MCF 10A (cell line): ENCODE results near the gene ARHGEF4. TPM values are rescaled to one million over a fixed set of nuclear protein-coding genes. Genes with fewer than 3 reads are reported as not detected.
"Not testable (repeated sequence)": the region's sequence is repeated elsewhere in the genome, so short reads cannot be mapped to it uniquely, and the experiment has no call there.

Experiments used
- BruUV-seq: library from RNA; stranded (reverse); fragments of 400-500 nt; replicated peaks from 2 replicates; lab custom pipeline; 2021; lab: Mats Ljungman, UMichigan
- CTCF ChIA-PET: fragments of 300-600 bp; sonication (Branson Sonifier 250); formaldehyde crosslinking; extraction: SDS; loops from one replicate; lab custom pipeline; 2021; ENCODE audit warnings: antibody characterized with exemption, inconsistent platforms; lab: Yijun Ruan, JAX
- POLR2A ChIA-PET: fragments of 300-600, 350-650 bp; sonication (Branson Sonifier 250); formaldehyde crosslinking; extraction: SDS; loops from one replicate; lab custom pipeline; 2020; ENCODE audit warnings: antibody characterized with exemption, inconsistent platforms; lab: Yijun Ruan, JAX
- DNase-seq: peaks from one replicate; pipeline ENCODE4 v3.0.0-alpha.2; 2018; ENCODE audit not compliant: unreplicated experiment
- H3K27ac Mint-ChIP-seq: one replicate; pipeline ENCODE4 v1.8.0; 2022; ENCODE audit warnings: mild to moderate bottlenecking, low read depth, mixed read lengths; ENCODE audit not compliant: unreplicated experiment
- H3K27me3 Mint-ChIP-seq: one replicate; pipeline ENCODE4 v1.8.0; 2022; ENCODE audit warnings: mixed read lengths; ENCODE audit not compliant: insufficient read depth, unreplicated experiment
- H3K36me3 Mint-ChIP-seq: one replicate; pipeline ENCODE4 v1.8.0; 2022; ENCODE audit warnings: mild to moderate bottlenecking, moderate library complexity, mixed read lengths; ENCODE audit not compliant: insufficient read depth, unreplicated experiment
- H3K4me1 Mint-ChIP-seq: one replicate; pipeline ENCODE4 v1.8.0; 2022; ENCODE audit warnings: mixed read lengths; ENCODE audit not compliant: insufficient read depth, unreplicated experiment
- H3K4me3 Mint-ChIP-seq: one replicate; pipeline ENCODE4 v1.8.0; 2022; ENCODE audit warnings: mild to moderate bottlenecking, moderate library complexity, mixed read lengths; ENCODE audit not compliant: unreplicated experiment
- H3K9me3 Mint-ChIP-seq: one replicate; pipeline ENCODE4 v1.8.0; 2022; ENCODE audit warnings: mixed read lengths; ENCODE audit not compliant: unreplicated experiment
- intact Hi-C: fragments of 100-400 bp; cut with micrococcal nuclease; formaldehyde crosslinking; loops from 2 replicates; pipeline ENCODE4 v1.14.1; 2022
- total RNA-seq: library from RNA; stranded (reverse); gene quantifications from 2 replicates; pipeline ENCODE4 v1.2.3, GENCODE V29; 2022
- TF ChIP-seq, protein P1 (sequence below): fragments of 200-600 bp; IDR thresholded peaks from one replicate; pipeline ENCODE4 v1.8.0; 2022; ENCODE audit warnings: antibody characterized with exemption, mild to moderate bottlenecking; ENCODE audit not compliant: unreplicated experiment

ARHGEF4 gene
- total RNA-seq, 1 experiment from 2014 or later, result 52.0 TPM

GRCh38 chr2:130896813-130897212 lies 60.1 kb downstream of the ARHGEF4 start:
- ChIA-PET POLR2A (interaction anchor here (0.6 to 1.5 kb wide), 2 partner anchors 14 to 15 kb away, joined by 3 to 9 read pairs; no protein-coding TSS in a partner anchor), CTCF (interaction anchor here (1.7 to 3.0 kb wide), 3 partner anchors 12 to 100 kb away, joined by 3 to 12 read pairs (median 4); no protein-coding TSS in a partner anchor)
- peaks cover 11% of the 10 kb centered on the region for H3K36me3 Mint-ChIP-seq
- H3K4me1 Mint-ChIP-seq, result peaks cover 46% of the 10 kb centered on the region
- BruUV-seq, result no TSS peak
- H3K9me3 Mint-ChIP-seq, result no peaks in the 10 kb centered on the region
- no peak overlapping the region for H3K4me3 Mint-ChIP-seq
- no peaks in the 10 kb centered on the region for H3K27me3 Mint-ChIP-seq
- intact Hi-C loops, result no loop called here
- no peak overlapping the region for H3K27ac Mint-ChIP-seq
- TF ChIP-seq, protein P1, sequence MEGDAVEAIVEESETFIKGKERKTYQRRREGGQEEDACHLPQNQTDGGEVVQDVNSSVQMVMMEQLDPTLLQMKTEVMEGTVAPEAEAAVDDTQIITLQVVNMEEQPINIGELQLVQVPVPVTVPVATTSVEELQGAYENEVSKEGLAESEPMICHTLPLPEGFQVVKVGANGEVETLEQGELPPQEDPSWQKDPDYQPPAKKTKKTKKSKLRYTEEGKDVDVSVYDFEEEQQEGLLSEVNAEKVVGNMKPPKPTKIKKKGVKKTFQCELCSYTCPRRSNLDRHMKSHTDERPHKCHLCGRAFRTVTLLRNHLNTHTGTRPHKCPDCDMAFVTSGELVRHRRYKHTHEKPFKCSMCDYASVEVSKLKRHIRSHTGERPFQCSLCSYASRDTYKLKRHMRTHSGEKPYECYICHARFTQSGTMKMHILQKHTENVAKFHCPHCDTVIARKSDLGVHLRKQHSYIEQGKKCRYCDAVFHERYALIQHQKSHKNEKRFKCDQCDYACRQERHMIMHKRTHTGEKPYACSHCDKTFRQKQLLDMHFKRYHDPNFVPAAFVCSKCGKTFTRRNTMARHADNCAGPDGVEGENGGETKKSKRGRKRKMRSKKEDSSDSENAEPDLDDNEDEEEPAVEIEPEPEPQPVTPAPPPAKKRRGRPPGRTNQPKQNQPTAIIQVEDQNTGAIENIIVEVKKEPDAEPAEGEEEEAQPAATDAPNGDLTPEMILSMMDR, result no peak
- DNase-seq, result no peak

DNA sequence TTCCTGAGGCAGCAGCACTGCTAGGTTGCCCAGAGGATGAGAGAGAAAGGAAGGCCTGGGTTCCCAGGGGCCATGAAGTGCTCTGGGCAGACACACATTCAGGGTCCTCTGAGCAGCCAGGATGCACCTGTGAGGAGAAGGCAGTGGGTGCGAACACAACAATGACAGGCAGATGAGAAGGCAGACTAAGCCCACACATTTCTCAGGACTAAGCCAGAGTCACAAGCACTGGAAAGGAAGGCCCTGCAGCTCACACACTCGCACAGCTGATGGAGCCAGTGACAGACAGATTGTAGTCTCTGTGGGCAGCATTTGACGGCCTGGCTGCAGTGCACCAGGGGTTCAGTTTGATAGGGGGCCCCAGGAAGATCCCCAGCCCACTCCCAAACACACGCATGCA lies 61.8 kb downstream of the ARHGEF4 start:
- Mint-ChIP-seq H3K36me3 (peaks cover 5% of the 10 kb centered on the region), H3K4me1 (peaks cover 36% of the 10 kb centered on the region), H3K27me3 (no peaks in the 10 kb centered on the region), H3K9me3 (no peaks in the 10 kb centered on the region), H3K27ac (peak overlapping the region; percentile 3), H3K4me3 (no peak overlapping the region)
- BruUV-seq, result no TSS peak
- TF ChIP-seq, protein P1, result no peak
- DNase-seq, result no peak
- intact Hi-C loops, result no loop called here
- POLR2A ChIA-PET, result interaction anchor here (0.6 kb wide), 1 partner anchor 1048 kb away, joined by 3 read pairs; no protein-coding TSS in a partner anchor
- CTCF ChIA-PET, result interaction anchor here (1.1 to 1.9 kb wide), 2 partner anchors 8 to 101 kb away, joined by 5 read pairs; no protein-coding TSS in a partner anchor

- peaks cover 5% of the 10 kb centered on the region for H3K36me3 Mint-ChIP-seq
- POLR2A ChIA-PET, result interaction anchor here (0.5 kb wide), 1 partner anchor 77 kb away, joined by 4 read pairs; no protein-coding TSS in a partner anchor
Observed at GRCh38 chr2:130899306-130899705, 62.6 kb downstream of the ARHGEF4 start.

DNA sequence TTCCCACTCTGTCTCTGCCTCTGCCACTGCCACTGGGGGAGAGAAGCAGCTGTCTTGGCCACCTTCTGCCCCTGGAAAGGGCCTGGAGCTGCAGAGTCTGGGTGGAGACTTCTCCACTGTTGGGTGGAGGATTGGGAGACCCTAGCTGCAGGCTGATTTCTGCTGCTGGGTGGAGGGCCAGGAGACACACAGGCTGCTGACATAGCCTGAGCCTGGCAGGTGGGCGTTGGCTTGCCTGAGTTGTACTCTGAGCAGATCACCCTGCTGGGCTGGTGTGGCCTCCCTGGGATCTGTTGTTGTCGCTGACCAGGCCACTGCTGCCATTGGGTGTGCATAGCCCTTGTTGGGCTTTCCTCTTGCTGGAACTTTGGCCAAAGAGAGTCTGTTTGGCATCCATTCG lies 64.3 kb downstream of the ARHGEF4 start:
- H3K4me3 Mint-ChIP-seq, result no peak overlapping the region
- BruUV-seq, result no TSS peak
- H3K27ac Mint-ChIP-seq, result no peak overlapping the region
- H3K4me1 Mint-ChIP-seq, result peaks cover 14% of the 10 kb centered on the region
- H3K9me3 Mint-ChIP-seq, result no peaks in the 10 kb centered on the region
- TF ChIP-seq, protein P1, result no peak
- H3K27me3 Mint-ChIP-seq, result no peaks in the 10 kb centered on the region
- H3K36me3 Mint-ChIP-seq, result peaks cover 5% of the 10 kb centered on the region
- CTCF ChIA-PET, result interaction anchor here (0.5 kb wide), 1 partner anchor 10 kb away, joined by 3 read pairs; no protein-coding TSS in a partner anchor
- intact Hi-C loops, result no loop called here
- POLR2A ChIA-PET, result interaction anchor here (0.8 kb wide), 1 partner anchor 21 kb away, joined by 3 read pairs; no protein-coding TSS in a partner anchor
- DNase-seq, result no peak

More at GRCh38 chr2:130899306-130899705, 62.6 kb downstream of the ARHGEF4 start:
- Mint-ChIP-seq H3K4me1 (peaks cover 29% of the 10 kb centered on the region), H3K4me3 (no peak overlapping the region), H3K27me3 (no peaks in the 10 kb centered on the region), H3K27ac (no peak overlapping the region), H3K9me3 (no peaks in the 10 kb centered on the region)
- no peak for DNase-seq
- BruUV-seq, result no TSS peak
- intact Hi-C loops, result no loop called here
- TF ChIP-seq, protein P1, result no peak
- CTCF ChIA-PET, result interaction anchor here (1.1 to 1.9 kb wide), 2 partner anchors 9 to 101 kb away, joined by 5 read pairs; no protein-coding TSS in a partner anchor

- H3K27me3 Mint-ChIP-seq, H3K36me3 Mint-ChIP-seq, H3K27ac Mint-ChIP-seq, H3K4me3 Mint-ChIP-seq, DNase-seq, BruUV-seq, POLR2A ChIA-PET, H3K9me3 Mint-ChIP-seq, intact Hi-C loops: not testable (repeated sequence)
- CTCF ChIA-PET, result interaction anchor here (0.5 to 1.0 kb wide), 2 partner anchors 27 to 297 kb away, joined by 3 read pairs; no protein-coding TSS in a partner anchor
- H3K4me1 Mint-ChIP-seq, result peaks cover 14% of the 10 kb centered on the region
Observed at GRCh38 chr2:130901626-130902025, 64.9 kb downstream of the ARHGEF4 start.
